K562 (cell line): ENCODE results near the gene HAGHL. TPM values are rescaled to one million over a fixed set of nuclear protein-coding genes. Genes with fewer than 3 reads are reported as not detected.

Source experiments
- EZH2 ChIP-seq: IDR thresholded peaks from 2 replicates; pipeline ENCODE4 v1.6.1; 2012; ENCODE audit warnings: low read depth, mild to moderate bottlenecking, inconsistent platforms, low read length, borderline replicate concordance
- HMGXB4 ChIP-seq: sonication (generic); formaldehyde crosslinking; IDR thresholded peaks from 2 replicates; pipeline ENCODE4 v1.8.1; 2023; ENCODE audit warnings: mild to moderate bottlenecking, missing genetic modification reagents
- MCM2 ChIP-seq: fragments of 450-650 bp; IDR thresholded peaks from 2 replicates; pipeline ENCODE4 v1.6.1; 2017; ENCODE audit warnings: low read depth, mild to moderate bottlenecking
- NFE2L1 ChIP-seq: fragments of 450-650 bp; IDR thresholded peaks from 2 replicates; pipeline ENCODE4 v1.6.1; 2016; ENCODE audit warnings: missing genetic modification characterization, low read depth, mild to moderate bottlenecking, missing compliant biosample characterization, moderate library complexity, borderline replicate concordance
- PHB ChIP-seq: fragments of 250-450 bp; sonication (Bioruptor Pico); IDR thresholded peaks from 2 replicates; pipeline ENCODE4 v1.5.0; 2021
- POU5F1 ChIP-seq: fragments of 150-350 bp; IDR thresholded peaks from 2 replicates; pipeline ENCODE4 v1.6.1; 2014; ENCODE audit warnings: borderline replicate concordance, low read length, low read depth, mild to moderate bottlenecking; ENCODE audit not compliant: partially characterized antibody
- RNF2 ChIP-seq: sonication (generic); IDR thresholded peaks from 2 replicates; pipeline ENCODE4 v1.6.1; 2016
- STAT5A ChIP-seq: IDR thresholded peaks from 2 replicates; pipeline ENCODE4 v1.6.1; 2012; ENCODE audit warnings: low read length, inconsistent platforms, borderline replicate concordance
- TARDBP ChIP-seq: fragments of 450-650 bp; IDR thresholded peaks from 2 replicates; pipeline ENCODE4 v1.6.1; 2016
- TFE3 ChIP-seq: fragments of 450-650 bp; formaldehyde crosslinking; IDR thresholded peaks from 2 replicates; pipeline ENCODE4 v1.4.0; 2020; ENCODE audit warnings: mild to moderate bottlenecking, mixed read lengths
- TGIF2 ChIP-seq: sonication (generic); formaldehyde crosslinking; IDR thresholded peaks from 2 replicates; pipeline ENCODE4 v1.8.1; 2022; ENCODE audit warnings: mild to moderate bottlenecking, missing genetic modification reagents, moderate library complexity
- ZBTB40 ChIP-seq, 2 experiments: fragments of 450-650 bp in 1 of 2; sonication (generic) in 1 of 2; formaldehyde crosslinking in 1 of 2; IDR thresholded peaks; 2 replicates each; pipeline versions ENCODE4 v1.7.1 to v1.9.0; 2016 to 2022; ENCODE audit warnings: inconsistent platforms in 1 of 2, mild to moderate bottlenecking in 1 of 2, missing genetic modification reagents in 1 of 2
- ZNF395 ChIP-seq: fragments of 200-800 bp; sonication (Bioruptor generic); IDR thresholded peaks from 2 replicates; pipeline ENCODE4 v1.6.1; 2017; ENCODE audit warnings: missing genetic modification characterization, missing compliant biosample characterization
- polyA plus RNA-seq, 8 experiments: library from polyadenylated mRNA; depleted of rRNA in 4 of 8; stranded (reverse) in 5 of 8; unstranded in 3 of 8; fragments of >200 nt; fragmentation: Nextera tagmentation in 2 of 8; fragmentation: Illumina TruSeq in 1 of 8; extraction: Ambion mirVana in 2 of 8; extraction: Trizol in 1 of 8; gene quantifications; 2 replicates each; pipeline versions ENCODE4 v1.2.1 to v1.2.3, GENCODE V29; 2011 to 2014; ENCODE audit warnings: inconsistent platforms in 1 of 8, missing spikeins in 1 of 8
- total RNA-seq, 7 experiments: library from RNA; depleted of rRNA in 6 of 7; stranded (reverse); fragments of >200 nt in 6 of 7; fragmentation: Illumina TruSeq in 2 of 7; extraction: Trizol in 2 of 7; gene quantifications; 2 replicates each; pipeline versions ENCODE4 v1.2.1 to v1.2.3, GENCODE V29; 2011 to 2021; ENCODE audit warnings: low replicate concordance in 1 of 7

HAGHL gene
- total and polyA plus RNA-seq, 9 of the 15 experiments (the other 6 are each of a cell fraction or from before 2014, with no cell fraction given): 0.31 to 83.4 (median 20.7) TPM

- peak; percentile 97 for TF ChIP-seq ZBTB40 (IDR thresholded peaks at IDR 0.05)
- no peak for TF ChIP-seq ZBTB40 (CRISPR knock-in tag; IDR thresholded peaks at IDR 0.05)
- no peak for TF ChIP-seq EZH2
- no peak for TF ChIP-seq TGIF2 (CRISPR knock-in tag)
- 0 out of 2 replicates have a peak, but pooled peaks have one; percentile 2 for TF ChIP-seq TARDBP
- no peak; the same call in 1 of the 2 replicates for TF ChIP-seq STAT5A
- TF ChIP-seq POU5F1: no peak
- TF ChIP-seq ZNF395 (CRISPR knock-in tag): peak; percentile 68; the same call in 1 of the 2 replicates
- TF ChIP-seq RNF2: peak; percentile 48; the same call in 1 of the 2 replicates
- TF ChIP-seq NFE2L1: no peak
- no peak for TF ChIP-seq TFE3 (CRISPR knock-in tag)
- 0 out of 2 replicates have a peak, but pooled peaks have one; percentile 30 for TF ChIP-seq PHB (CRISPR knock-in tag)
- no peak for TF ChIP-seq MCM2
- TF ChIP-seq HMGXB4 (CRISPR knock-in tag): no peak; the same call in 1 of the 2 replicates
Measured at GRCh38 chr16:684071-684794, 42.7 kb upstream of the HAGHL start, which contains the start of gene JMJD8 (continued).
